HG03095 (cell line): ENCODE results near the gene SSR4.

Source experiments
- ATAC-seq: cut with Tn5 transposase; IDR thresholded peaks from one replicate; pipeline ENCODE4 v1.9.1; 2021; ENCODE audit warnings: moderate library complexity; ENCODE audit not compliant: unreplicated experiment

Gene SSR4

GRCh38 chrX:153769158-153769864 is 25.2 kb upstream of the SSR4 start:
- ATAC-seq, result no peak

- no peak for ATAC-seq
Observed at GRCh38 chrX:153769865-153770600, 24.4 kb upstream of the SSR4 start.

GRCh38 chrX:153770601-153771414 is 23.7 kb upstream of the SSR4 start:
- no peak for ATAC-seq

GRCh38 chrX:153771415-153772315 is 22.8 kb upstream of the SSR4 start:
- ATAC-seq, result no peak

GRCh38 chrX:153772316-153773217 is 21.9 kb upstream of the SSR4 start:
- ATAC-seq, result no peak

- no peak for ATAC-seq
Observed at GRCh38 chrX:153773218-153773611, 21.3 kb upstream of the SSR4 start.

GRCh38 chrX:153773741-153774575 is 20.5 kb upstream of the SSR4 start:
- ATAC-seq, result no peak

- no peak for ATAC-seq
Observed at GRCh38 chrX:153774576-153775292, 19.7 kb upstream of the SSR4 start.

GRCh38 chrX:153775293-153776119 is 19.0 kb upstream of the SSR4 start:
- ATAC-seq, result no peak

GRCh38 chrX:153776120-153776599 is 18.3 kb upstream of the SSR4 start:
- ATAC-seq, result no peak

GRCh38 chrX:153776611-153777045 is 17.8 kb upstream of the SSR4 start:
- no peak for ATAC-seq

GRCh38 chrX:153777261-153778090 is 17.0 kb upstream of the SSR4 start:
- no peak for ATAC-seq

GRCh38 chrX:153778181-153778580 is 16.3 kb upstream of the SSR4 start:
- ATAC-seq, result no peak

GRCh38 chrX:153778684-153779101 is 15.8 kb upstream of the SSR4 start:
- no peak for ATAC-seq

GRCh38 chrX:153779891-153780677 is 14.4 kb upstream of the SSR4 start:
- ATAC-seq, result no peak
